ENCODE data around the gene PTPRN2.

PTPRN2 gene

GRCh38 chr7:157927313-157927925 lies 660.2 kb downstream of the PTPRN2 start:
- Histone ChIP-seq H3K4me3 (no peak overlapping the region), H3K27ac (no peak overlapping the region)
- TF ChIP-seq CTCF (IDR thresholded peaks at IDR 0.05): no peak
- DNase-seq (ENCODE audit: low spot score): peak; percentile 60

- Histone ChIP-seq H3K27ac (no peak overlapping the region), H3K4me3 (no peak overlapping the region)
- no peak for TF ChIP-seq CTCF (IDR thresholded peaks at IDR 0.05)
- peak; percentile 43 for DNase-seq (ENCODE audit: low spot score)
Observed at GRCh38 chr7:157926521-157927150, 661.0 kb downstream of the PTPRN2 start.

- H3K4me3 ChIP-seq: no peak overlapping the region
- TF ChIP-seq CTCF (IDR thresholded peaks at IDR 0.05): no peak
- H3K27ac ChIP-seq: no peak overlapping the region
- peak; percentile 28 for DNase-seq (ENCODE audit: low spot score)
Observed at GRCh38 chr7:157926107-157926506, 661.5 kb downstream of the PTPRN2 start.

GRCh38 chr7:157925383-157925875 lies 662.2 kb downstream of the PTPRN2 start:
- Histone ChIP-seq H3K4me3 (no peak overlapping the region), H3K27ac (no peak overlapping the region)
- no peak for TF ChIP-seq CTCF (IDR thresholded peaks at IDR 0.05)
- DNase-seq (ENCODE audit: low spot score): peak; percentile 38

- Histone ChIP-seq H3K27ac (no peak overlapping the region), H3K4me3 (no peak overlapping the region)
- TF ChIP-seq CTCF (IDR thresholded peaks at IDR 0.05): no peak
- DNase-seq (ENCODE audit: low spot score): peak; percentile 55
Observed at GRCh38 chr7:157923903-157924630, 663.6 kb downstream of the PTPRN2 start.

- TF ChIP-seq CTCF (IDR thresholded peaks at IDR 0.05): no peak
- Histone ChIP-seq H3K27ac (no peak overlapping the region), H3K4me3 (no peak overlapping the region)
- DNase-seq (ENCODE audit: low spot score): no peak
Observed at GRCh38 chr7:157922576-157922975, 665.0 kb downstream of the PTPRN2 start.
